Measurements from ENCODE around the gene PELI2.

The PELI2 gene

GRCh38 chr14:56235388-56235787 lies 117.2 kb downstream of the PELI2 start:
- H3K9ac ChIP-seq (ENCODE audit: low read depth, low read length) = no peak overlapping the region
- no peaks in the 10 kb centered on the region for H3K9me3 ChIP-seq (ENCODE audit: insufficient read depth, low read depth, low read length)
- H3K27ac ChIP-seq (ENCODE audit: low read length) = no peak overlapping the region
- H3K4me3 ChIP-seq (ENCODE audit: low read length) = no peak overlapping the region
- no peaks in the 10 kb centered on the region for H3K27me3 ChIP-seq (ENCODE audit: insufficient read depth, low read length)
- no peaks in the 10 kb centered on the region for H3K36me3 ChIP-seq (ENCODE audit: insufficient read depth, low read depth, low read length)
- H3K4me1 ChIP-seq (ENCODE audit: insufficient read depth, low read length) = peaks cover 3% of the 10 kb centered on the region; the same call in 1 of the 2 replicates

GRCh38 chr14:56237398-56237797 lies 119.2 kb downstream of the PELI2 start:
- Histone ChIP-seq H3K4me1 (ENCODE audit: insufficient read depth, low read length) (peaks cover 3% of the 10 kb centered on the region; the same call in 1 of the 2 replicates), H3K36me3 (ENCODE audit: insufficient read depth, low read depth, low read length) (no peaks in the 10 kb centered on the region), H3K27me3 (ENCODE audit: insufficient read depth, low read length) (no peaks in the 10 kb centered on the region), H3K9ac (ENCODE audit: low read depth, low read length) (no peak overlapping the region), H3K9me3 (ENCODE audit: insufficient read depth, low read depth, low read length) (no peaks in the 10 kb centered on the region), H3K27ac (ENCODE audit: low read length) (no peak overlapping the region), H3K4me3 (ENCODE audit: low read length) (no peak overlapping the region)

- no peaks in the 10 kb centered on the region for H3K27me3 ChIP-seq (ENCODE audit: insufficient read depth, low read length)
- H3K27ac ChIP-seq (ENCODE audit: low read length) = no peak overlapping the region
- H3K36me3 ChIP-seq (ENCODE audit: insufficient read depth, low read depth, low read length) = no peaks in the 10 kb centered on the region
- H3K9ac ChIP-seq (ENCODE audit: low read depth, low read length) = no peak overlapping the region
- no peaks in the 10 kb centered on the region for H3K4me1 ChIP-seq (ENCODE audit: insufficient read depth, low read length)
- no peak overlapping the region for H3K4me3 ChIP-seq (ENCODE audit: low read length)
- no peaks in the 10 kb centered on the region for H3K9me3 ChIP-seq (ENCODE audit: insufficient read depth, low read depth, low read length)
Observed at GRCh38 chr14:56241461-56241860, 123.2 kb downstream of the PELI2 start.

GRCh38 chr14:56243110-56243509 lies 124.9 kb downstream of the PELI2 start:
- no peaks in the 10 kb centered on the region for H3K36me3 ChIP-seq (ENCODE audit: insufficient read depth, low read depth, low read length)
- no peak overlapping the region for H3K27ac ChIP-seq (ENCODE audit: low read length)
- no peak overlapping the region for H3K9ac ChIP-seq (ENCODE audit: low read depth, low read length)
- H3K9me3 ChIP-seq (ENCODE audit: insufficient read depth, low read depth, low read length) = no peaks in the 10 kb centered on the region
- no peaks in the 10 kb centered on the region for H3K4me1 ChIP-seq (ENCODE audit: insufficient read depth, low read length)
- H3K27me3 ChIP-seq (ENCODE audit: insufficient read depth, low read length) = no peaks in the 10 kb centered on the region
- H3K4me3 ChIP-seq (ENCODE audit: low read length) = no peak overlapping the region

- H3K9me3 ChIP-seq (ENCODE audit: insufficient read depth, low read depth, low read length) = no peaks in the 10 kb centered on the region
- H3K27ac ChIP-seq (ENCODE audit: low read length) = no peak overlapping the region
- H3K4me1 ChIP-seq (ENCODE audit: insufficient read depth, low read length) = no peaks in the 10 kb centered on the region
- no peaks in the 10 kb centered on the region for H3K36me3 ChIP-seq (ENCODE audit: insufficient read depth, low read depth, low read length)
- no peak overlapping the region for H3K4me3 ChIP-seq (ENCODE audit: low read length)
- H3K9ac ChIP-seq (ENCODE audit: low read depth, low read length) = no peak overlapping the region
- no peaks in the 10 kb centered on the region for H3K27me3 ChIP-seq (ENCODE audit: insufficient read depth, low read length)
Observed at GRCh38 chr14:56244138-56244789, 126.1 kb downstream of the PELI2 start.

GRCh38 chr14:56247495-56248200 lies 129.4 kb downstream of the PELI2 start:
- Histone ChIP-seq H3K27me3 (ENCODE audit: insufficient read depth, low read length) (no peaks in the 10 kb centered on the region), H3K9me3 (ENCODE audit: insufficient read depth, low read depth, low read length) (no peaks in the 10 kb centered on the region), H3K36me3 (ENCODE audit: insufficient read depth, low read depth, low read length) (0 out of 2 replicates have a peak, but pooled peaks cover 3% of the 10 kb centered on the region), H3K4me1 (ENCODE audit: insufficient read depth, low read length) (no peaks in the 10 kb centered on the region), H3K27ac (ENCODE audit: low read length) (no peak overlapping the region), H3K4me3 (ENCODE audit: low read length) (no peak overlapping the region), H3K9ac (ENCODE audit: low read depth, low read length) (no peak overlapping the region)

GRCh38 chr14:56248442-56248841 lies 130.2 kb downstream of the PELI2 start:
- Histone ChIP-seq H3K27ac (ENCODE audit: low read length) (no peak overlapping the region), H3K9me3 (ENCODE audit: insufficient read depth, low read depth, low read length) (no peaks in the 10 kb centered on the region), H3K4me1 (ENCODE audit: insufficient read depth, low read length) (no peaks in the 10 kb centered on the region), H3K36me3 (ENCODE audit: insufficient read depth, low read depth, low read length) (0 out of 2 replicates have a peak, but pooled peaks cover 3% of the 10 kb centered on the region), H3K9ac (ENCODE audit: low read depth, low read length) (no peak overlapping the region), H3K4me3 (ENCODE audit: low read length) (no peak overlapping the region), H3K27me3 (ENCODE audit: insufficient read depth, low read length) (no peaks in the 10 kb centered on the region)

- Histone ChIP-seq H3K27ac (ENCODE audit: low read length) (no peak overlapping the region), H3K4me1 (ENCODE audit: insufficient read depth, low read length) (no peaks in the 10 kb centered on the region), H3K27me3 (ENCODE audit: insufficient read depth, low read length) (no peaks in the 10 kb centered on the region), H3K9me3 (ENCODE audit: insufficient read depth, low read depth, low read length) (no peaks in the 10 kb centered on the region), H3K36me3 (ENCODE audit: insufficient read depth, low read depth, low read length) (no peaks in the 10 kb centered on the region), H3K4me3 (ENCODE audit: low read length) (no peak overlapping the region), H3K9ac (ENCODE audit: low read depth, low read length) (no peak overlapping the region)
Observed at GRCh38 chr14:56261046-56261445, 142.8 kb downstream of the PELI2 start.

- Histone ChIP-seq H3K4me3 (ENCODE audit: low read length) (no peak overlapping the region), H3K4me1 (ENCODE audit: insufficient read depth, low read length) (no peaks in the 10 kb centered on the region), H3K36me3 (ENCODE audit: insufficient read depth, low read depth, low read length) (no peaks in the 10 kb centered on the region), H3K9ac (ENCODE audit: low read depth, low read length) (no peak overlapping the region), H3K9me3 (ENCODE audit: insufficient read depth, low read depth, low read length) (no peaks in the 10 kb centered on the region), H3K27ac (ENCODE audit: low read length) (no peak overlapping the region), H3K27me3 (ENCODE audit: insufficient read depth, low read length) (no peaks in the 10 kb centered on the region)
Observed at GRCh38 chr14:56262530-56262929, 144.3 kb downstream of the PELI2 start.

GRCh38 chr14:56268039-56268438 lies 149.8 kb downstream of the PELI2 start:
- no peak overlapping the region for H3K27ac ChIP-seq (ENCODE audit: low read length)
- H3K27me3 ChIP-seq (ENCODE audit: insufficient read depth, low read length) = no peaks in the 10 kb centered on the region
- H3K4me1 ChIP-seq (ENCODE audit: insufficient read depth, low read length) = no peaks in the 10 kb centered on the region

GRCh38 chr14:56268673-56269072 lies 150.5 kb downstream of the PELI2 start:
- no peak overlapping the region for H3K9ac ChIP-seq (ENCODE audit: low read depth, low read length)
- H3K4me1 ChIP-seq (ENCODE audit: insufficient read depth, low read length) = no peaks in the 10 kb centered on the region
- H3K36me3 ChIP-seq (ENCODE audit: insufficient read depth, low read depth, low read length) = no peaks in the 10 kb centered on the region
- no peaks in the 10 kb centered on the region for H3K9me3 ChIP-seq (ENCODE audit: insufficient read depth, low read depth, low read length)
- no peaks in the 10 kb centered on the region for H3K27me3 ChIP-seq (ENCODE audit: insufficient read depth, low read length)
- no peak overlapping the region for H3K27ac ChIP-seq (ENCODE audit: low read length)
- H3K4me3 ChIP-seq (ENCODE audit: low read length) = no peak overlapping the region

More at GRCh38 chr14:56268039-56268438, 149.8 kb downstream of the PELI2 start:
- no peak overlapping the region for H3K4me3 ChIP-seq (ENCODE audit: low read length)
- H3K9me3 ChIP-seq (ENCODE audit: insufficient read depth, low read depth, low read length) = no peaks in the 10 kb centered on the region
- H3K36me3 ChIP-seq (ENCODE audit: insufficient read depth, low read depth, low read length) = no peaks in the 10 kb centered on the region
- H3K9ac ChIP-seq (ENCODE audit: low read depth, low read length) = no peak overlapping the region

GRCh38 chr14:56270921-56271320 lies 152.7 kb downstream of the PELI2 start:
- no peak overlapping the region for H3K9ac ChIP-seq (ENCODE audit: low read depth, low read length)
- no peak overlapping the region for H3K27ac ChIP-seq (ENCODE audit: low read length)
- H3K4me3 ChIP-seq (ENCODE audit: low read length) = no peak overlapping the region
- H3K27me3 ChIP-seq (ENCODE audit: insufficient read depth, low read length) = no peaks in the 10 kb centered on the region
- H3K4me1 ChIP-seq (ENCODE audit: insufficient read depth, low read length) = no peaks in the 10 kb centered on the region
- no peaks in the 10 kb centered on the region for H3K36me3 ChIP-seq (ENCODE audit: insufficient read depth, low read depth, low read length)
- H3K9me3 ChIP-seq (ENCODE audit: insufficient read depth, low read depth, low read length) = peaks cover 4% of the 10 kb centered on the region; the same call in 1 of the 2 replicates
